GM12892 (cell line): ENCODE measurements around the gene COMMD4.

Experiments used
- POLR2A ChIP-seq: IDR thresholded peaks from 2 replicates; pipeline ENCODE4 v1.6.1; 2011; ENCODE audit warnings: low read depth, low read length, control low read depth
- POLR2AphosphoS5 ChIP-seq: IDR thresholded peaks from 2 replicates; pipeline ENCODE4 v1.6.1; 2011; ENCODE audit warnings: low read depth, low read length, control low read depth
- TAF1 ChIP-seq: IDR thresholded peaks from 2 replicates; pipeline ENCODE4 v1.6.1; 2011; ENCODE audit warnings: low read depth, mild to moderate bottlenecking, control low read depth, low read length, borderline replicate concordance

- no peak for TF ChIP-seq POLR2A
- no peak for TF ChIP-seq POLR2AphosphoS5
- TF ChIP-seq TAF1, result no peak
Measured at GRCh38 chr15:75346796-75347221, 10.9 kb downstream of the COMMD4 start, which contains the start of gene NEIL1.
